H1 (cell line): ENCODE results near the gene PIGZ.

Source experiments
- ASH2L ChIP-seq: fragments of 200-600, 300-600 bp; sonication (generic); IDR thresholded peaks from one replicate; pipeline ENCODE4 v1.7.1; 2017; ENCODE audit warnings: low read length
- CBX8 ChIP-seq: fragments of 300-800, 300-1000 bp; sonication (generic); IDR thresholded peaks from 2 replicates; pipeline ENCODE4 v1.7.1; 2016; ENCODE audit warnings: low read depth, low read length, borderline replicate concordance
- EP300 ChIP-seq, 2 experiments: IDR thresholded peaks; 1 replicate in 1 of 2; 2 replicates in 1 of 2; pipeline ENCODE4 v1.6.1; 2011 to 2012; ENCODE audit warnings: low read depth in 2 of 2, low read length in 2 of 2, mild to moderate bottlenecking in 2 of 2, borderline replicate concordance in 1 of 2, inconsistent platforms in 1 of 2, moderate library complexity in 1 of 2
- POLR2A ChIP-seq, 2 experiments: IDR thresholded peaks; 1 replicate in 1 of 2; 2 replicates in 1 of 2; pipeline ENCODE4 v1.6.1; 2011; ENCODE audit warnings: low read depth in 2 of 2, low read length in 2 of 2, mild to moderate bottlenecking in 2 of 2; ENCODE audit errors: control extremely low read depth in 1 of 2
- POLR2AphosphoS5 ChIP-seq: IDR thresholded peaks from 2 replicates; pipeline ENCODE4 v1.6.1; 2011; ENCODE audit warnings: low read depth, low read length
- TCF12 ChIP-seq: IDR thresholded peaks from 2 replicates; pipeline ENCODE4 v1.6.1; 2011; ENCODE audit warnings: low read depth, mild to moderate bottlenecking, low read length
- YY1 ChIP-seq: IDR thresholded peaks from 2 replicates; pipeline ENCODE4 v1.6.1; 2011; ENCODE audit warnings: low read depth, mild to moderate bottlenecking, low read length
- ZNF274 ChIP-seq: IDR thresholded peaks from 2 replicates; pipeline ENCODE4 v1.7.0; 2012; ENCODE audit warnings: low read length, borderline replicate concordance; ENCODE audit errors: extremely low read depth
- TF ChIP-seq, protein P1 (sequence below), 3 experiments: IDR thresholded peaks; 1 replicate in 2 of 3; 2 replicates in 1 of 3; pipeline versions ENCODE4 v1.5.1 to v1.6.1; 2011; ENCODE audit warnings: low read length in 3 of 3, mild to moderate bottlenecking in 3 of 3, inconsistent platforms in 2 of 3, low read depth in 1 of 3, moderate library complexity in 1 of 3; ENCODE audit not compliant: insufficient read depth in 1 of 3; ENCODE audit errors: control extremely low read depth in 1 of 3

DNA sequence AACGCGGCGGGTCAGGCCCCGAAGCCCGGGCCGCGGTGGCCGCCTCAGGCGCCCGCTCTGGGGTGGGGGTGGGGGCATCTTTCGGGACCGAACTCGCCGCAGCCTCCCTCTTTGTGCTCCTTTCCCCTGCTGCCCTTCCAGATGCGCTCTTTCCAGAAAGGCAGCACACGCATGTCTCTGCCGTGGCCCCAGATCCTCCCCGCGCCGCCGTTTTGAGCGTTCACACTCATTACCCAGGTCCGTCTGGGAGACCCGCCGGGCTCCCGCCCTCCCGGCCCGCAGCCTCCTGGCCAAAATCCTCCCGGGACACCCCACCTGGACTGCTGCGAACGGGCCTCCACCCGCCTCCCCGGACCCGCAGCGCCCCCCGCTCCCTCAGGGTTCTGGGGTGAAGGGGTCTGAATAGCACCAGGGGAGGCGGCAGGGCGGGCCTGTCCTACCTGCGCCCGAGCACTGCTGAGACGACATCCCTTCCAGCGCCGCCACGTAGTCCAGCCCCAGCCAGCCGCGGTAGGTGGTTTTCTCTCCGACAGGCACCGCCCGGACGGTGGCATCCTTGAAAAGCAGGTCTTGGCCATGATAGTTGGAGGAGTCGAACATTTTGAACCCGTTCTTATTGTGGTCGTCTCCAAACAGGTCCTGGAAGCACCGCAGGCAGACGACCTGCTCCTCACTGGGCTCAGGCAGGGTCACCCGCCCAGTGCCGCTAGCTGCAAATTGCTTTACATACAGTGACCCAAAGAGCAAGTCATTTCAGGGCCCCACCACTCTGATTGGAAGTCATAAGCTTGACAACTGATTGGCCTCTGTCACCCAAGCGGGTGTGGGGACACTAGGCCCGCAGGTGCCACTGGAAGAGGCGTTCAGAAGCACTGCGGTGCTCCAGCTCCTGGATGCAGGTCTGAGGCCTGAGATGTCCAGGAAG, 35.1 kb upstream of the PIGZ start:
- TF ChIP-seq ZNF274, result no peak
- TF ChIP-seq, protein P1, sequence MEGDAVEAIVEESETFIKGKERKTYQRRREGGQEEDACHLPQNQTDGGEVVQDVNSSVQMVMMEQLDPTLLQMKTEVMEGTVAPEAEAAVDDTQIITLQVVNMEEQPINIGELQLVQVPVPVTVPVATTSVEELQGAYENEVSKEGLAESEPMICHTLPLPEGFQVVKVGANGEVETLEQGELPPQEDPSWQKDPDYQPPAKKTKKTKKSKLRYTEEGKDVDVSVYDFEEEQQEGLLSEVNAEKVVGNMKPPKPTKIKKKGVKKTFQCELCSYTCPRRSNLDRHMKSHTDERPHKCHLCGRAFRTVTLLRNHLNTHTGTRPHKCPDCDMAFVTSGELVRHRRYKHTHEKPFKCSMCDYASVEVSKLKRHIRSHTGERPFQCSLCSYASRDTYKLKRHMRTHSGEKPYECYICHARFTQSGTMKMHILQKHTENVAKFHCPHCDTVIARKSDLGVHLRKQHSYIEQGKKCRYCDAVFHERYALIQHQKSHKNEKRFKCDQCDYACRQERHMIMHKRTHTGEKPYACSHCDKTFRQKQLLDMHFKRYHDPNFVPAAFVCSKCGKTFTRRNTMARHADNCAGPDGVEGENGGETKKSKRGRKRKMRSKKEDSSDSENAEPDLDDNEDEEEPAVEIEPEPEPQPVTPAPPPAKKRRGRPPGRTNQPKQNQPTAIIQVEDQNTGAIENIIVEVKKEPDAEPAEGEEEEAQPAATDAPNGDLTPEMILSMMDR (IDR thresholded peaks at IDR 0.05; ENCODE audit: control extremely low read depth in 1 of 3, insufficient read depth in 1 of 3, low read depth in 1 of 3, low read length in 3 of 3), result no peak
- no peak for TF ChIP-seq ASH2L
- no peak for TF ChIP-seq TCF12
- no peak for TF ChIP-seq EP300 (IDR thresholded peaks at IDR 0.05; ENCODE audit: borderline replicate concordance in 1 of 2, low read depth in 2 of 2, low read length in 2 of 2)
- TF ChIP-seq POLR2A (IDR thresholded peaks at IDR 0.05; ENCODE audit: control extremely low read depth in 1 of 2, low read depth in 2 of 2, low read length in 2 of 2), result no peak
- TF ChIP-seq YY1, result no peak
- TF ChIP-seq POLR2AphosphoS5, result no peak
- TF ChIP-seq CBX8, result no peak
